Breast epithelium (tissue), 3 donors: ENCODE results near the gene LRRFIP1.

Experiments
- POLR2A ChIP-seq: fragments of 450-650 bp; IDR thresholded peaks from one replicate; pipeline ENCODE4 v1.6.1; 2016; ENCODE audit warnings: antibody characterized with exemption, mild to moderate bottlenecking, moderate library complexity
- TF ChIP-seq, protein P1 (sequence below), 3 donors: fragments of 450-650 bp; IDR thresholded peaks; one replicate each; pipeline ENCODE4 v1.5.1; 2016 to 2017; ENCODE audit warnings: antibody characterized with exemption in 3 of 3, mild to moderate bottlenecking in 3 of 3, moderate library complexity in 3 of 3

DNA sequence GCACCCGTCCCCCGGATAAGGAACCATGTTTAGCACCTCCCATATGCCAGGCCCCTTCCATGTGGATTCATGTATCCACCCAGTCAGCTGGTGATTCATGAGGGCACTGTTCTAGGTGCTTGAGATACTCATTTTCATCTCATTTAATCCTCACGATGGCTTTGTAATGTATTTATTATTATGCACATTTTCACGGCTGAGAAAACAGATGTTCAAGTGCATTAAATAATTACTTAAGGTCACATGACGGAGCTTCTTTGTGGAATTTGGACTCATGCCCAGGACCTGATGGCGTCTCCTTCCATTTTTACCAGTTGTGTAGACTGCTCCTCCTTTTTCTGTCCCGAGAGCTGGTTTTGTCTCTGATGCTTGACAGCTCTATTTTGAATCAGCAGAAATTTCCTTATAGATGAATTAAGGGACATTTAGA lies 99.0 kb downstream of the LRRFIP1 start:
- TF ChIP-seq POLR2A, result no peak
- TF ChIP-seq, protein P1, sequence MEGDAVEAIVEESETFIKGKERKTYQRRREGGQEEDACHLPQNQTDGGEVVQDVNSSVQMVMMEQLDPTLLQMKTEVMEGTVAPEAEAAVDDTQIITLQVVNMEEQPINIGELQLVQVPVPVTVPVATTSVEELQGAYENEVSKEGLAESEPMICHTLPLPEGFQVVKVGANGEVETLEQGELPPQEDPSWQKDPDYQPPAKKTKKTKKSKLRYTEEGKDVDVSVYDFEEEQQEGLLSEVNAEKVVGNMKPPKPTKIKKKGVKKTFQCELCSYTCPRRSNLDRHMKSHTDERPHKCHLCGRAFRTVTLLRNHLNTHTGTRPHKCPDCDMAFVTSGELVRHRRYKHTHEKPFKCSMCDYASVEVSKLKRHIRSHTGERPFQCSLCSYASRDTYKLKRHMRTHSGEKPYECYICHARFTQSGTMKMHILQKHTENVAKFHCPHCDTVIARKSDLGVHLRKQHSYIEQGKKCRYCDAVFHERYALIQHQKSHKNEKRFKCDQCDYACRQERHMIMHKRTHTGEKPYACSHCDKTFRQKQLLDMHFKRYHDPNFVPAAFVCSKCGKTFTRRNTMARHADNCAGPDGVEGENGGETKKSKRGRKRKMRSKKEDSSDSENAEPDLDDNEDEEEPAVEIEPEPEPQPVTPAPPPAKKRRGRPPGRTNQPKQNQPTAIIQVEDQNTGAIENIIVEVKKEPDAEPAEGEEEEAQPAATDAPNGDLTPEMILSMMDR (IDR thresholded peaks at IDR 0.05), result no peak
